Endothelial cell of umbilical vein (primary cell): ENCODE measurements around the gene OR5AU1. TPM values are rescaled to one million over a fixed set of nuclear protein-coding genes. Genes with fewer than 3 reads are reported as not detected.
"Not testable (repeated sequence)": the region's sequence is repeated elsewhere in the genome, so short reads cannot be mapped to it uniquely, and the experiment has no call there.

Source experiments
- BruUV-seq: library from RNA; stranded (reverse); fragments of 400-500 nt; replicated peaks from 2 replicates; lab custom pipeline; 2021; lab: Mats Ljungman, UMichigan
- CTCF ChIA-PET: fragments of 300-600, 350-600 bp; sonication (Branson Sonifier 250); formaldehyde crosslinking; loops from one replicate; lab custom pipeline; 2021; ENCODE audit warnings: antibody characterized with exemption, inconsistent platforms; lab: Charles Lee
- POLR2A ChIA-PET: fragments of 300-600, 350-600 bp; sonication (Branson Sonifier 250); formaldehyde crosslinking; loops from one replicate; lab custom pipeline; 2021; ENCODE audit warnings: antibody characterized with exemption, inconsistent platforms; lab: Charles Lee
- DNase-seq: peaks from one replicate; pipeline ENCODE4 v3.0.0-alpha.2; 2011; ENCODE audit warnings: low read depth, low spot score
- FAIRE-seq: peaks from 2 replicates; lab custom pipeline; 2011; peaks lifted over from hg19 to GRCh38; lab: Jason Lieb, UNC
- H2AFZ ChIP-seq: 2 replicates; pipeline ENCODE4 v1.6.0; 2012; ENCODE audit warnings: low read depth, low read length, control low read depth, inconsistent platforms
- H3K27ac ChIP-seq: 2 replicates; pipeline ENCODE4 v1.5.1; 2011; ENCODE audit warnings: low read depth, mild to moderate bottlenecking, control low read depth, low read length, moderate library complexity; ENCODE audit not compliant: insufficient read depth
- H3K27me3 ChIP-seq, 2 experiments: 2 replicates each; pipeline versions ENCODE4 v1.6.0 to v1.6.1; 2011; ENCODE audit warnings: low read length in 2 of 2, mixed read lengths in 1 of 2; ENCODE audit not compliant: control insufficient read depth in 2 of 2, insufficient read depth in 2 of 2
- H3K36me3 ChIP-seq, 2 experiments: 2 replicates in 1 of 2; 3 replicates in 1 of 2; pipeline ENCODE4 v1.5.1; 2011; ENCODE audit warnings: low read length in 2 of 2, mild to moderate bottlenecking in 1 of 2, moderate library complexity in 1 of 2; ENCODE audit not compliant: control insufficient read depth in 2 of 2, insufficient read depth in 2 of 2; ENCODE audit errors: extremely low read depth in 1 of 2
- H3K4me1 ChIP-seq: 3 replicates; pipeline ENCODE4 v1.5.1; 2011; ENCODE audit warnings: mild to moderate bottlenecking, low read length; ENCODE audit not compliant: control insufficient read depth, insufficient read depth; ENCODE audit errors: extremely low read depth
- H3K4me2 ChIP-seq: 2 replicates; pipeline ENCODE4 v1.6.1; 2011; ENCODE audit warnings: low read length, control low read depth, mixed read lengths; ENCODE audit not compliant: insufficient read depth
- H3K4me3 ChIP-seq, 3 experiments: fragments of 200-600 bp in 1 of 3; sonication (generic), shearing (Covaris generic) in 1 of 3; replicated peaks in 1 of 3; 2 replicates each; pipeline ENCODE4 v1.5.1; 2011 to 2016; ENCODE audit warnings: control low read depth in 3 of 3, low read length in 3 of 3, mild to moderate bottlenecking in 2 of 3, inconsistent platforms in 1 of 3, low read depth in 1 of 3, moderate library complexity in 1 of 3; ENCODE audit not compliant: insufficient read depth in 1 of 3
- H3K79me2 ChIP-seq: 2 replicates; pipeline ENCODE4 v1.6.0; 2012; ENCODE audit warnings: low read length, inconsistent platforms; ENCODE audit not compliant: control insufficient read depth, insufficient read depth
- H3K9ac ChIP-seq: replicated peaks from 2 replicates; pipeline ENCODE3; 2011; ENCODE audit warnings: low read length, control low read depth; ENCODE audit not compliant: insufficient read depth; ENCODE audit errors: extremely low read depth
- H3K9me1 ChIP-seq: replicated peaks from 3 replicates; pipeline ENCODE4 v1.6.0; 2011; ENCODE audit warnings: mild to moderate bottlenecking, low read length; ENCODE audit not compliant: control insufficient read depth, insufficient read depth; ENCODE audit errors: extremely low read depth
- H3K9me3 ChIP-seq: replicated peaks from 2 replicates; pipeline ENCODE4 v1.5.1; 2012; ENCODE audit warnings: low read length, inconsistent platforms; ENCODE audit not compliant: control insufficient read depth, insufficient read depth
- H4K20me1 ChIP-seq: replicated peaks from 2 replicates; pipeline ENCODE3; 2011; ENCODE audit warnings: mild to moderate bottlenecking, low read length; ENCODE audit not compliant: control insufficient read depth, insufficient read depth; ENCODE audit errors: extremely low read depth
- CTCF ChIP-seq, 2 donors: IDR thresholded peaks; 1 replicate in 1 of 2; 2 replicates in 1 of 2; pipeline ENCODE4 v1.5.1; 2011; ENCODE audit warnings: low read length in 2 of 2, mild to moderate bottlenecking in 2 of 2, moderate library complexity in 2 of 2, control low read depth in 1 of 2, inconsistent platforms in 1 of 2, low read depth in 1 of 2; ENCODE audit not compliant: insufficient read depth in 1 of 2; ENCODE audit errors: extremely low read depth in 1 of 2
- EZH2 ChIP-seq: IDR thresholded peaks from 2 replicates; pipeline ENCODE4 v1.6.1; 2012; ENCODE audit warnings: borderline replicate concordance, low read depth, mild to moderate bottlenecking, moderate library complexity, low read length, inconsistent platforms; ENCODE audit not compliant: severe bottlenecking
- FOS ChIP-seq: IDR thresholded peaks from 2 replicates; pipeline ENCODE4 v1.6.1; 2011; ENCODE audit warnings: mild to moderate bottlenecking, low read length, moderate library complexity, borderline replicate concordance; ENCODE audit not compliant: insufficient read depth
- GATA2 ChIP-seq: IDR thresholded peaks from 2 replicates; pipeline ENCODE4 v1.7.0; 2011; ENCODE audit warnings: low read depth, mild to moderate bottlenecking, moderate library complexity, mixed read lengths, low read length; ENCODE audit not compliant: insufficient read length, insufficient read depth
- JUN ChIP-seq: IDR thresholded peaks from 2 replicates; pipeline ENCODE4 v1.6.1; 2011; ENCODE audit warnings: borderline replicate concordance, low read depth; ENCODE audit not compliant: insufficient read length, insufficient read depth
- MAX ChIP-seq: IDR thresholded peaks from 2 replicates; pipeline ENCODE4 v1.6.1; 2011; ENCODE audit not compliant: insufficient read depth, insufficient read length
- MYC ChIP-seq: IDR thresholded peaks from one replicate; pipeline ENCODE4 v1.6.1; 2011; ENCODE audit warnings: mild to moderate bottlenecking, low read depth, low read length
- POLR2A ChIP-seq: IDR thresholded peaks from 2 replicates; pipeline ENCODE4 v1.6.1; 2012; ENCODE audit warnings: low read depth, mild to moderate bottlenecking, control low read depth, low read length
- POLR2AphosphoS5 ChIP-seq: IDR thresholded peaks from 2 replicates; pipeline ENCODE4 v1.6.1; 2012; ENCODE audit warnings: low read depth, mild to moderate bottlenecking, control low read depth, low read length, moderate library complexity; ENCODE audit not compliant: insufficient read depth
- dilution Hi-C: fragments of 300-500 bp; cut with MboI; formaldehyde crosslinking; loops from one replicate; pipeline ENCODE4 v1.15.0; 2019; ENCODE audit warnings: low sequenced_read_pairs; ENCODE audit not compliant: extremely low pct_ligation_motif_present
- intact Hi-C: fragments of 100-400 bp; cut with micrococcal nuclease; formaldehyde crosslinking; loops from one replicate; pipeline ENCODE4 v1.10.0; 2022
- polyA plus RNA-seq, 4 experiments: library from polyadenylated mRNA; depleted of rRNA in 3 of 4; stranded (reverse) in 3 of 4; unstranded in 1 of 4; fragments of >200 nt; gene quantifications; 2 replicates each; pipeline versions ENCODE4 v1.2.1 to v1.2.3, GENCODE V29; 2011 to 2012; ENCODE audit warnings: missing spikeins in 1 of 4
- total RNA-seq: library from RNA; stranded (reverse); gene quantifications from 2 replicates; pipeline ENCODE4 v1.2.3, GENCODE V29; 2021

The OR5AU1 gene
- total and polyA plus RNA-seq, 2 donors (not counting 3 experiments of a cell fraction or from before 2014, with no cell fraction given), result not detected

- Histone ChIP-seq H3K9me1 (no peaks in the 10 kb centered on the region), H3K27me3 (peaks cover 8 to 23% of the 10 kb centered on the region in 2 experiments), H2AFZ (no peak overlapping the region), H3K4me3 (no peak overlapping the region), H3K27ac (no peak overlapping the region), H3K9me3 (no peaks in the 10 kb centered on the region), H3K36me3 (no peaks in the 10 kb centered on the region), H3K79me2 (no peaks in the 10 kb centered on the region), H3K9ac (no peak overlapping the region), H4K20me1 (no peaks in the 10 kb centered on the region), H3K4me1 (no peaks in the 10 kb centered on the region), H3K4me2 (no peak overlapping the region)
- CTCF ChIA-PET, result no interaction called here
- DNase-seq (no peak), FAIRE-seq (no peak)
- no peak for TF ChIP-seq CTCF (IDR thresholded peaks at IDR 0.05; ENCODE audit: extremely low read depth in 1 of 2, insufficient read depth in 1 of 2, low read depth in 1 of 2, low read length in 2 of 2)
- TF ChIP-seq EZH2, result no peak
- TF ChIP-seq JUN, result no peak
- no peak for TF ChIP-seq FOS
- TF ChIP-seq MYC, result no peak
- no peak for TF ChIP-seq MAX
- no peak for TF ChIP-seq GATA2
- no peak for TF ChIP-seq POLR2AphosphoS5
- TF ChIP-seq POLR2A, result no peak
- dilution Hi-C loops, result no loop called here
- intact Hi-C loops, result no loop called here
- POLR2A ChIA-PET, result no interaction called here
- BruUV-seq, result no TSS peak
These were observed 4.3 kb upstream of the OR5AU1 start for GRCh38 chr14:21160061-21160610.

- POLR2A ChIA-PET, H3K4me1 ChIP-seq, H3K4me2 ChIP-seq, dilution Hi-C loops, H3K79me2 ChIP-seq, H3K27ac ChIP-seq, H3K4me3 ChIP-seq, H3K9me3 ChIP-seq, CTCF ChIA-PET, BruUV-seq, H3K36me3 ChIP-seq, FAIRE-seq, H3K9me1 ChIP-seq, H2AFZ ChIP-seq, H3K9ac ChIP-seq, H4K20me1 ChIP-seq, intact Hi-C loops: not testable (repeated sequence)
- peak; percentile 3 for DNase-seq
- peaks cover 4 to 19% of the 10 kb centered on the region in 2 experiments for H3K27me3 ChIP-seq
These were observed 2.3 kb upstream of the OR5AU1 start for GRCh38 chr14:21158175-21158574.
